ENCODE measurements around the gene MYBPH. TPM values are rescaled to one million over a fixed set of nuclear protein-coding genes. Genes with fewer than 3 reads are reported as not detected.

Gene MYBPH
- total RNA-seq, 6 experiments from 2014 or later: 0.12 TPM; not detected in 5

DNA sequence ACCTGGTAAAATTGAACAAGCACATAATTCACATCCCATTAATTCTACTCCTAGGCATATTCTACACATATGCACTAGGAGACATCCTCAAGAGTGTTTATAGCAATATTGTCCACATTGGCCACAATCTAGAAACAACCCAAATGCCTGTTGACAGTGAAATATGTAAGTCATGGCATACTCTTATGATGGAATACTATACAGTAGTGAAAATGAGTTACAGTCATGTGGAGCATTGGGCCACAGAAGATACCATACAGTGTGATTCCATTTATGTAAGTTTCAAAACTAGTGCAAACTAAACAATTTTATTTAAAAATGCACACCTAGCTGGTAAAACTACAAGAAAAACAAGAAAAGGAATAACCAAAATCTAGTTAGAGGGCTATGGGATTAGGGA is 34.7 kb upstream of the MYBPH start:
- DNase-seq (no peak), ATAC-seq (no peak)
- Histone ChIP-seq H3K4me3 (no peak overlapping the region), H3K4me1 (peaks cover 0 to 6% (median 2%) of the 10 kb centered on the region in 4 donors), H3K9me3 (no peaks in the 10 kb centered on the region), H3K36me3 (no peaks in the 10 kb centered on the region), H3K27me3 (no peaks in the 10 kb centered on the region), H3K27ac (no peak overlapping the region)
- intact Hi-C loops (cut with DNase I): no loop called here
- TF ChIP-seq, protein P1, sequence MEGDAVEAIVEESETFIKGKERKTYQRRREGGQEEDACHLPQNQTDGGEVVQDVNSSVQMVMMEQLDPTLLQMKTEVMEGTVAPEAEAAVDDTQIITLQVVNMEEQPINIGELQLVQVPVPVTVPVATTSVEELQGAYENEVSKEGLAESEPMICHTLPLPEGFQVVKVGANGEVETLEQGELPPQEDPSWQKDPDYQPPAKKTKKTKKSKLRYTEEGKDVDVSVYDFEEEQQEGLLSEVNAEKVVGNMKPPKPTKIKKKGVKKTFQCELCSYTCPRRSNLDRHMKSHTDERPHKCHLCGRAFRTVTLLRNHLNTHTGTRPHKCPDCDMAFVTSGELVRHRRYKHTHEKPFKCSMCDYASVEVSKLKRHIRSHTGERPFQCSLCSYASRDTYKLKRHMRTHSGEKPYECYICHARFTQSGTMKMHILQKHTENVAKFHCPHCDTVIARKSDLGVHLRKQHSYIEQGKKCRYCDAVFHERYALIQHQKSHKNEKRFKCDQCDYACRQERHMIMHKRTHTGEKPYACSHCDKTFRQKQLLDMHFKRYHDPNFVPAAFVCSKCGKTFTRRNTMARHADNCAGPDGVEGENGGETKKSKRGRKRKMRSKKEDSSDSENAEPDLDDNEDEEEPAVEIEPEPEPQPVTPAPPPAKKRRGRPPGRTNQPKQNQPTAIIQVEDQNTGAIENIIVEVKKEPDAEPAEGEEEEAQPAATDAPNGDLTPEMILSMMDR (IDR thresholded peaks at IDR 0.05): no peak
- no peak for TF ChIP-seq POLR2A (IDR thresholded peaks at IDR 0.05)

DNA sequence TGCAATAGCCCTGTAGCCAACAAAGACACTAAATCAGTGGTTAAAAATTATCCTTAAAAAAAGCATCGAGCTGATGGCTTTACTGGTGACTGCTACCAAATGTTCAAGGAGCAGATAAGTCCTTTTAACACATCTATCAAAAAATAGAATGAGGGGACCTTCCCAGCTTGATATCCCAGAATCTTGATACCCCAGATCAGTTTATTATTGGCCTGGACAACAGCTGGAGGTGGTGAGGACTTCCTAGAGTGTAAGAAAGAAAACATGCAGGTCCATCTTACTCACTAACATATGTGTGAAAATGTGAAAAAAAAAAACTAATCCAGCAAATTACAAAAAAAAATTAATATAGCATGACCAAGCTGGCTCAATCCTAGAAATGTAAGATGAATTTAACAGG is 32.6 kb upstream of the MYBPH start:
- intact Hi-C loops (cut with DNase I): no loop called here
- WGBS (ENCODE audit: insufficient coverage, low coverage, low lambda C conversion rate, missing lambda C conversion rate): 80% methylated on average over 1 of the region's 1 CpG

DNA sequence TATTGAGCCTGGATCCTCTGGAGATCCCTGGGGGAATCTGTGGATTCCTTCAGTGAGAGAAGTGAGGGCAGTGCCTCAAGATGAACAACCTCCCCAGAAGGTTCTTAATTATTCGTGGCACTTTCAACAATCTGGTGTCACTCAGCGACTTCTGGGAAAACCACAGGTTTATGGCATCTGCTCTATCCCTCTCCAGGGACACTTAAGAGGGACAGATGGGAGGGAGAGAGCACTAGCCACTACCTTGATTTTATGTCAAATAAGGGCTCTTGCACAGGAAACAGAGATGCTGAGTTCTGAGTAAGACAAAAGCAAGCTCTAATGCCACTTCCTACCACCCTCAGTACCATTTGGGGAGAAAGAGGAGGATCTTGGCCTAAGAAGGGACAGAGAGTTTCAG is 32.1 kb upstream of the MYBPH start:
- Histone ChIP-seq H3K27me3 (no peaks in the 10 kb centered on the region), H3K4me1 (peaks cover 0 to 6% (median 2%) of the 10 kb centered on the region in 4 donors), H3K27ac (no peak overlapping the region), H3K4me3 (no peak overlapping the region), H3K9me3 (no peaks in the 10 kb centered on the region), H3K36me3 (no peaks in the 10 kb centered on the region)
- DNase-seq: peak in 1 of 3 donors; percentile 10
- ATAC-seq: no peak
- TF ChIP-seq, protein P1 (IDR thresholded peaks at IDR 0.05): no peak
- no peak for TF ChIP-seq POLR2A (IDR thresholded peaks at IDR 0.05)
- intact Hi-C loops (cut with DNase I): no loop called here
- no CpG with 5 or more reads among the region's 2 CpGs for WGBS (ENCODE audit: insufficient coverage, low coverage, low lambda C conversion rate, missing lambda C conversion rate)

More for the DNA sequence above, 32.6 kb upstream of the MYBPH start:
- TF ChIP-seq POLR2A (IDR thresholded peaks at IDR 0.05): no peak
- TF ChIP-seq, protein P1 (IDR thresholded peaks at IDR 0.05): no peak
- H3K9me3 ChIP-seq: no peaks in the 10 kb centered on the region
- ATAC-seq (no peak), DNase-seq (no peak)
- H3K27me3 ChIP-seq: no peaks in the 10 kb centered on the region
- peaks cover 0 to 6% (median 2%) of the 10 kb centered on the region in 4 donors for H3K4me1 ChIP-seq
- H3K27ac ChIP-seq: no peak overlapping the region
- H3K4me3 ChIP-seq: no peak overlapping the region
- H3K36me3 ChIP-seq: no peaks in the 10 kb centered on the region

DNA sequence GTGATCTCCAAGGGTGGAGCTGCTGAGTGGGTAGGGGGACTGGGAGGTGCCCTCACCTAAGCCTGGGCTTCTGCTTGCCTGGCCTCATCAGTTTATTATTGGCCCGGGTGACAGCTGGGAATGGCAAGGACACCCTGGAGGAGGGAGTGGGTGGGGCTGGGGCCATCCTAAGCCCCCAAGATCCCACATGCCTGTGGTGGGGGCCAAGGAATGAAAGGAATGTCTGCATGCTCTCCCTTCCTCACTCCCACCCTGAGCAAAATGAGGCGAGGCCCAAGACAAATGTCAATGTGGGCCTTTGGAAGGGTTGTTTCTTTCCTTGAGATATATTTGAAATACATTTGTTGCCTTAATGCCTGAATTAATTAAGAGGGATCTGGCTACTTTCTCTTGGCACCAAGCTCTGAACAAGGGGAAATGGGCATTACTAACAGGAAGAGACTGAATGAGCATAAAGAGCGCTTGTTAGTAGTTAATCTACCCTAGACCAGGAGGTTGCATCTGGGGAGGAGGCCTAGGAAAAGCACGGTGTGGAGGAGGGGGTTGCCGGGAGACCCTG is 30.6 kb upstream of the MYBPH start:
- TF ChIP-seq, protein P1 (IDR thresholded peaks at IDR 0.05): no peak
- no peak for TF ChIP-seq POLR2A (IDR thresholded peaks at IDR 0.05)
- peaks cover 0 to 3% (median under 1%) of the 10 kb centered on the region in 4 donors for H3K4me1 ChIP-seq
- H3K36me3 ChIP-seq: no peaks in the 10 kb centered on the region
- 90% methylated on average over 2 of the region's 5 CpGs for WGBS (ENCODE audit: insufficient coverage, low coverage, low lambda C conversion rate, missing lambda C conversion rate)
- no peaks in the 10 kb centered on the region for H3K27me3 ChIP-seq
- DNase-seq (no peak), ATAC-seq (no peak)
- H3K4me3 ChIP-seq: no peak overlapping the region
- H3K9me3 ChIP-seq: no peaks in the 10 kb centered on the region
- no peak overlapping the region for H3K27ac ChIP-seq
- intact Hi-C loops (cut with DNase I): no loop called here

DNA sequence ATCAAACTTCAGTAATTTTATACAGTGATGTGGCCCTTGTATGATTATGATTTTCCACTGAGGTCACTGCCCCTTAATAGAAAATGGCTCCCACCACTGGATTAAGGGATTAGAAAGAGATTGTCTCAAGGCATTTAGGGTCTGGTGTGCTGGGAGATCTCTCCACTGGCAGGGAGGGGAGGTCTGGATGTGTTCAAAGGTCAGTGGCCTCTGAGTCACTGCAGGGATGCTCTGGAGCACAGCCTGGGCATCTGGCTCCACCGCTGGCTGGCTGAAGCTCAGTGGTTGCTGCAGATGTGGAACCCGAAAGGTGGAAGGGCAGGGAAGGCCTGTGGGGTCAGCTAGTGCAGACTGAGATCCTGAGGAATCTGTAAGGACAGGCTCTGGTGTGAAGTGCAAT is 29.1 kb upstream of the MYBPH start:
- no peaks in the 10 kb centered on the region for H3K27me3 ChIP-seq
- no peaks in the 10 kb centered on the region for H3K36me3 ChIP-seq
- no CpG with 5 or more reads among the region's 2 CpGs for WGBS (ENCODE audit: insufficient coverage, low coverage, low lambda C conversion rate, missing lambda C conversion rate)
- intact Hi-C loops (cut with DNase I): no loop called here
- no peak for TF ChIP-seq POLR2A (IDR thresholded peaks at IDR 0.05)
- TF ChIP-seq, protein P1 (IDR thresholded peaks at IDR 0.05): no peak
- peak in 1 of 4 donors; percentile 38 for ATAC-seq
- no peak for DNase-seq
- H3K27ac ChIP-seq: no peak overlapping the region
- H3K4me3 ChIP-seq: no peak overlapping the region
- peaks cover 0 to 12% (median 1%) of the 10 kb centered on the region in 4 donors for H3K4me1 ChIP-seq
- no peaks in the 10 kb centered on the region for H3K9me3 ChIP-seq

Data from right lobe of liver (tissue), 6 donors.